ENCODE measurements around the gene ACLY.
A peak's percentile ranks its signal among the peaks of the same experiment; 100 is the strongest.

Gene ACLY

DNA sequence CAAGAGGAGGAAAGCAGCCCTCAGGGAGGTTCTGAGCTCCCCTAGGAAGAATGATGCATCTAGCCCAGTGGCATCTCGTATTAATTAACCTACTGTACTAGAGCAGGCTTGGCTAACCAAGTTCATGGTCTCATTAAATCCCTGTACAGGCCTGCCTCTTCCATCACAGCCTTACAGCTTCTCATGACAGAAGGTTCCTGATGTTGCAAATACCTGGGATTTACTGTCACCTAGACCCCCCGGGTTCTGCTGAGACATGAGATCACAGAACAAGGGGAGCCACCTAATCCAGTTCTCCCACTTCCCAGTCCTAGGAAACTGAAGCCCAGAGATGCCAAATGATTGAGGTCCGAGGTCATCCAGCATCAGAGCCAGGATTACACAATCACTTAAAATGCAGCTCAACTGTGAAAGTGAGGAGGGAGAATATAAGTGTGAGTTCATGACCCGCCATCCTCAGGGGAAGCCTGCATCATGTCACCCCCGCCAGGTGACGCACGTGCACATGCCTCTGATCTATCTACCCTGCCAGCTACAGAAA, 23.9 kb downstream of the ACLY start:
- peaks cover 11% of the 10 kb centered on the region for H3K4me1 Mint-ChIP-seq
- H3K36me3 Mint-ChIP-seq (ENCODE audit: low read depth), result peaks cover 77% of the 10 kb centered on the region

DNA sequence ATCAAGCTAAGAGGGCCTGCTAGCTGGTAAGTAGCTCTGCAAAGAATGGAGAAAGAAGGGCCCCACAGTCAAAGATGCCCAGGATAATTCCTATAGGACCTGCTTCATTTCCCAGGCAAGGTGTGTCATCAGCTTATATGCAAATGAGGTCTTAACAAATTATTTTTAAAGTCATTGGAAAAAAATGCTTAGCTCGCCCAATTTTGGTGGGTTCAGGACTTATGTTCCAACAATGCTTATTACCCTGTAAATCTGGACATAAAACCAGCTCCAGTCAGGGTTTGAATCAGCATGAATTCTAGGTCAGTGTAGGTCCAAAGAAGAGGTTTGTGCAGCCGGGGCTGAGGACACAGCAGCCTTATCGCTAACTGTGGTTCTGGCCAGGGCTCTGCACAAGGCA, 25.4 kb downstream of the ACLY start:
- Mint-ChIP-seq H3K36me3 (ENCODE audit: low read depth) (peaks cover 70% of the 10 kb centered on the region), H3K9me3 (no peaks in the 10 kb centered on the region), H3K27ac (no peak overlapping the region), H3K4me1 (peaks cover 11% of the 10 kb centered on the region), H3K4me3 (no peak overlapping the region), H3K27me3 (ENCODE audit: low read depth) (no peaks in the 10 kb centered on the region)
- TF ChIP-seq, protein P1, sequence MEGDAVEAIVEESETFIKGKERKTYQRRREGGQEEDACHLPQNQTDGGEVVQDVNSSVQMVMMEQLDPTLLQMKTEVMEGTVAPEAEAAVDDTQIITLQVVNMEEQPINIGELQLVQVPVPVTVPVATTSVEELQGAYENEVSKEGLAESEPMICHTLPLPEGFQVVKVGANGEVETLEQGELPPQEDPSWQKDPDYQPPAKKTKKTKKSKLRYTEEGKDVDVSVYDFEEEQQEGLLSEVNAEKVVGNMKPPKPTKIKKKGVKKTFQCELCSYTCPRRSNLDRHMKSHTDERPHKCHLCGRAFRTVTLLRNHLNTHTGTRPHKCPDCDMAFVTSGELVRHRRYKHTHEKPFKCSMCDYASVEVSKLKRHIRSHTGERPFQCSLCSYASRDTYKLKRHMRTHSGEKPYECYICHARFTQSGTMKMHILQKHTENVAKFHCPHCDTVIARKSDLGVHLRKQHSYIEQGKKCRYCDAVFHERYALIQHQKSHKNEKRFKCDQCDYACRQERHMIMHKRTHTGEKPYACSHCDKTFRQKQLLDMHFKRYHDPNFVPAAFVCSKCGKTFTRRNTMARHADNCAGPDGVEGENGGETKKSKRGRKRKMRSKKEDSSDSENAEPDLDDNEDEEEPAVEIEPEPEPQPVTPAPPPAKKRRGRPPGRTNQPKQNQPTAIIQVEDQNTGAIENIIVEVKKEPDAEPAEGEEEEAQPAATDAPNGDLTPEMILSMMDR (IDR thresholded peaks at IDR 0.05; ENCODE audit: unreplicated experiment in 3 of 3), result no peak

More for the DNA sequence above, 23.9 kb downstream of the ACLY start:
- TF ChIP-seq, protein P1 (IDR thresholded peaks at IDR 0.05; ENCODE audit: unreplicated experiment in 3 of 3), result no peak
- no peaks in the 10 kb centered on the region for H3K9me3 Mint-ChIP-seq
- H3K27me3 Mint-ChIP-seq (ENCODE audit: low read depth), result no peaks in the 10 kb centered on the region
- no peak overlapping the region for H3K4me3 Mint-ChIP-seq
- peak overlapping the region in 2 of 3 experiments; percentile 39 to 87 for H3K27ac Mint-ChIP-seq

DNA sequence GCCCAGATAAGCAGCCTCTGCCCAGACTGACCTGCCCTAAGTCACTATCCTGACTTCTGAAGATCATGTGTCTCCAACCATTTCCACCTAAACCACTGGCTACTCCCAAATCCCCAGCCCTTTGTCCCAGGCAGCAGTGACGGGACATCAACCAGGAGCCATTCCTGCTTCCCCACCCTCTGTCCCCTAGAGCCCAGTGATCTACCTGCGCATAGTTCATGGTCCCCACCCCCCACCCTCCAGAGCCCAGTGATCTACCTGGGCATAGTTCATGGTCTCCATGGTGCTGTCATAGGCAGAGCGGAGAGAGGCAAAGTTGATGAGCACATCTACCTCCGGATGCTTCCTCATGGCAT, 26.8 kb downstream of the ACLY start:
- Mint-ChIP-seq H3K4me3 (no peak overlapping the region), H3K9me3 (no peaks in the 10 kb centered on the region), H3K27ac (no peak overlapping the region), H3K27me3 (ENCODE audit: low read depth) (no peaks in the 10 kb centered on the region), H3K4me1 (peaks cover 11% of the 10 kb centered on the region), H3K36me3 (ENCODE audit: low read depth) (peaks cover 74% of the 10 kb centered on the region)
- TF ChIP-seq, protein P1 (IDR thresholded peaks at IDR 0.05; ENCODE audit: unreplicated experiment in 3 of 3), result no peak

DNA sequence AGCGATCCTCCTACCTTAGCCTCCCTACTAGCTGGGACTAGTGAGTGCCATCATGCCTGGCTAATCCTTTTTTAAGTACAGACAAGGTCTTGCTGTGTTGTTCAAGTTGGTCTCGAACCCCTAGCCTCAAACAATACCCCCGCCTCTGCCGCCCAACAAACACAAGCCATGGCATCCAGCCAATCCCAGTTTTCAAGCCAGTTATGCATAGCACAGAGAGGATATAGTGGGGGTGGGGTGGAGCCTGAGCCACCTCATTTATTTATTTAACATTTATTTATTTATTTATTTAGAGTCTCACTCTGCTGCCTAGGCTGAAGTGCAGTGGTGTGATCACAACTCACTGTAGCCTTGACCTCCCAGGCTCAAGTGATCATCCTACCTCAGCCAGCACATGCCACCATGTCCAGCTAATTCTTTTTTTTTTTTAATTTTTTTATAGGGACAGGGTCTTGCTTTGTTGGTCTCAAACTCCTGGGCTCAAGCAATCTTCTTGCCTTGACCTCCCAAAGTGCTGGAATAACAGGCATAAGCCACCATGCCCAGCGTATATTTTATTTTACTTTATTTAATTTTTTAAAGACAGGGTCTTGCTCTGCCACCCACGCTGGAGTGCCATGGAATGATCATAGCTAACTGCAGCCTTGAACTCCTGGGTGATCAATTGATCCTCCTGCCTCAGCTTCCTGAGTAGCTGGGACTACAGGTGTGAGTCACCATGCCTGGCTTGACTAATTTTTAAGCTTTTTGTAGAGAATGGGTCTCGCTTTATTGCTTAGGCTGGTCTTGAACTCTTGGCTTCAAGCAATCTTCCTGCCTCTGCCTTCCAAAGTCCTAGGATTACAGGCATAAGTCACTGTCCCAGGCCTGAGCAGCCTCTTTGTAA, 27.4 kb downstream of the ACLY start:
- peaks cover 10% of the 10 kb centered on the region for H3K4me1 Mint-ChIP-seq
- no peaks in the 10 kb centered on the region for H3K27me3 Mint-ChIP-seq (ENCODE audit: low read depth)
- H3K36me3 Mint-ChIP-seq (ENCODE audit: low read depth), result peaks cover 69% of the 10 kb centered on the region
- H3K9me3 Mint-ChIP-seq, result no peaks in the 10 kb centered on the region
- no peak overlapping the region for H3K27ac Mint-ChIP-seq
- no peak overlapping the region for H3K4me3 Mint-ChIP-seq
- TF ChIP-seq, protein P1 (IDR thresholded peaks at IDR 0.05; ENCODE audit: unreplicated experiment in 3 of 3), result no peak

DNA sequence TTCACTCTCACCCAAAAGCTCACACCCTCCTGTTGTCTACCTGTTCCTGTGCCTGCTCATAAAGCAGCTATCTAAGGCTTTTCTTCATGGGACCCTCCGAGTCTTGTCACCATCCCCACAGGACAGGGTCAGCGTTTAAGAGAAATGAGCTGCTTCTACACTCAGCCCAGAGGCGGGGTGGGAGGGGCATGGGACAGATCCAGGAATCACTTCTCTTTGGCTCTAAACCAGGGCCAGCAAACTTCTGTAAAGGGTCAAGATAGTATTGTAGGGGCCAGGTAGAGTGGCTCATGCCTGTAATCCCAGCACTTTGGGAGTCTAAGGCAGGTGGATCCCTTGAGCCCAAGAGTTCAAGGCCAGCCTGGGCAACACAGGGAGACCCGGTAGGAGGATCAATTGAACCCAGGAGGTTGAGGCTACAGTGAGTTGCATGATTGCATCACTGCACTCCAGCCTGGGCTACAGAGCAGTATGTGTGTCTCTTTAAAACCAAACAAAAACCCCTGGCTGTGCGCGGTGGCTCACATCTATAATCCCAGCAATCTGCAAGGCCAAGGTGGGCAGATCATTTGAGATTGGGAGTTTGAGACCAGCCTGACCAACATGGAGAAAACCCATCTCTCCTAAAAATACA, 30.3 kb downstream of the ACLY start:
- TF ChIP-seq, protein P1 (IDR thresholded peaks at IDR 0.05; ENCODE audit: unreplicated experiment in 3 of 3), result no peak
- Mint-ChIP-seq H3K9me3 (no peaks in the 10 kb centered on the region), H3K27ac (no peak overlapping the region), H3K27me3 (ENCODE audit: low read depth) (no peaks in the 10 kb centered on the region), H3K4me3 (no peak overlapping the region), H3K36me3 (ENCODE audit: low read depth) (peaks cover 64% of the 10 kb centered on the region), H3K4me1 (no peaks in the 10 kb centered on the region)
